DND-41 (cell line): Measurements from ENCODE around the gene PIK3R4.

Experiments used
- CTCF ChIP-seq: IDR thresholded peaks from 2 replicates; pipeline ENCODE4 v1.5.1; 2012; ENCODE audit warnings: borderline replicate concordance, low read length, moderate library complexity, mild to moderate bottlenecking; ENCODE audit not compliant: poor library complexity, severe bottlenecking; ENCODE audit errors: extremely low read depth
- EZH2 ChIP-seq: IDR thresholded peaks from 3 replicates; pipeline ENCODE4 v1.6.1; 2012; ENCODE audit warnings: borderline replicate concordance, low read depth, mild to moderate bottlenecking, moderate library complexity, low read length, inconsistent platforms; ENCODE audit not compliant: severe bottlenecking

- TF ChIP-seq CTCF (no peak), EZH2 (no peak)
Measured at GRCh38 chr3:130743354-130743753, 3.3 kb downstream of the PIK3R4 start.
